Gastroesophageal sphincter (tissue), 4 donors: Measurements from ENCODE around the gene STAT2. TPM values are rescaled to one million over a fixed set of nuclear protein-coding genes. Genes with fewer than 3 reads are reported as not detected.

ENCODE experiments used
- ATAC-seq: fragments of 150-250 bp; one replicate; pipeline ENCODE4 v1.9.1; 2016; ENCODE audit warnings: mild to moderate bottlenecking, moderate library complexity
- H3K27ac ChIP-seq, 4 donors: fragments of 200-600 bp; sonication (generic) in 3 of 4; 1 replicate in 3 of 4; 2 replicates in 1 of 4; pipeline ENCODE4 v1.5.1; 2016 to 2019
- H3K27me3 ChIP-seq: fragments of 200-600 bp; sonication (generic); one replicate; pipeline ENCODE4 v1.5.1; 2019
- H3K36me3 ChIP-seq, 2 donors: fragments of 200-600 bp; sonication (generic); one replicate each; pipeline ENCODE4 v1.5.1; 2019; ENCODE audit warnings: control low read depth in 1 of 2
- H3K4me1 ChIP-seq, 3 donors: fragments of 200-600 bp; sonication (generic); 1 replicate in 2 of 3; 2 replicates in 1 of 3; pipeline ENCODE4 v1.5.1; 2016 to 2019; ENCODE audit warnings: control low read depth in 2 of 3
- H3K4me3 ChIP-seq, 2 donors: fragments of 200-600 bp; sonication (generic); one replicate each; pipeline ENCODE4 v1.5.1; 2019; ENCODE audit warnings: mild to moderate bottlenecking in 1 of 2, moderate library complexity in 1 of 2
- H3K9me3 ChIP-seq, 3 donors: fragments of 200-600 bp; sonication (generic); one replicate each; pipeline ENCODE4 v1.5.1; 2017 to 2019; ENCODE audit warnings: control low read depth in 2 of 3
- CTCF ChIP-seq, 4 experiments: fragments of 200-600 bp in 2 of 4; fragments of 450-650 bp in 2 of 4; sonication (generic) in 1 of 4; IDR thresholded peaks; one replicate each; pipeline ENCODE4 v1.5.1; 2017 to 2019; ENCODE audit warnings: antibody characterized with exemption in 4 of 4, mild to moderate bottlenecking in 2 of 4, moderate library complexity in 2 of 4
- EP300 ChIP-seq: sonication (generic); formaldehyde crosslinking; IDR thresholded peaks from one replicate; pipeline ENCODE4 v1.6.1; 2017; ENCODE audit warnings: antibody characterized with exemption, mild to moderate bottlenecking
- POLR2A ChIP-seq, 2 donors: fragments of 450-650 bp; IDR thresholded peaks; one replicate each; pipeline ENCODE4 v1.6.1; 2017; ENCODE audit warnings: antibody characterized with exemption in 2 of 2, mild to moderate bottlenecking in 2 of 2, moderate library complexity in 1 of 2
- POLR2AphosphoS5 ChIP-seq: sonication (generic); formaldehyde crosslinking; IDR thresholded peaks from one replicate; pipeline ENCODE4 v1.6.1; 2017; ENCODE audit warnings: antibody characterized with exemption
- WGBS, 2 donors: methylation state at CpG; one replicate each; pipeline ENCODE4 v1.1.5; 2018; ENCODE audit warnings: low coverage in 1 of 2; 5-methylcytosine and 5-hydroxymethylcytosine counted together
- total RNA-seq, 4 donors: library from RNA; depleted of rRNA; stranded (reverse); fragments of >200 nt; gene quantifications; one replicate each; pipeline ENCODE4 v1.1.0, GENCODE V29; 2016

Gene STAT2
- total RNA-seq, 4 donors from 2014 or later = 55.4 to 94.6 (median 82.7) TPM

GRCh38 chr12:56382611-56383010, 22.7 kb upstream of the STAT2 start:
- no peak for ATAC-seq
- Histone ChIP-seq H3K4me1 (no peaks in the 10 kb centered on the region), H3K36me3 (no peaks in the 10 kb centered on the region), H3K4me3 (no peak overlapping the region), H3K9me3 (no peaks in the 10 kb centered on the region), H3K27me3 (no peaks in the 10 kb centered on the region), H3K27ac (no peak overlapping the region)
- 86 to 100% methylated on average over 1 to 14 of the region's 16 CpGs for WGBS, 2 donors
- TF ChIP-seq POLR2A (IDR thresholded peaks at IDR 0.05) (no peak), CTCF (IDR thresholded peaks at IDR 0.05) (no peak), EP300 (no peak), POLR2AphosphoS5 (no peak)

- no peak for ATAC-seq
- no peaks in the 10 kb centered on the region for H3K4me1 ChIP-seq
- H3K36me3 ChIP-seq = no peaks in the 10 kb centered on the region
- no peaks in the 10 kb centered on the region for H3K27me3 ChIP-seq
- H3K27ac ChIP-seq = no peak overlapping the region
- no peak overlapping the region for H3K4me3 ChIP-seq
- 38% methylated on average over 1 of the region's 1 CpG; no CpG with 5 or more reads in 1 of the 2 donors for WGBS, 2 donors
- no peaks in the 10 kb centered on the region for H3K9me3 ChIP-seq
- TF ChIP-seq CTCF (IDR thresholded peaks at IDR 0.05) = no peak
Measured at GRCh38 chr12:56377989-56378316, 18.0 kb upstream of the STAT2 start.

- Histone ChIP-seq H3K27me3 (no peaks in the 10 kb centered on the region), H3K4me3 (no peak overlapping the region), H3K9me3 (no peaks in the 10 kb centered on the region), H3K27ac (no peak overlapping the region), H3K4me1 (no peaks in the 10 kb centered on the region), H3K36me3 (no peaks in the 10 kb centered on the region)
- 55 to 58% methylated on average over 2 to 4 of the region's 4 CpGs for WGBS, 2 donors
- ATAC-seq = no peak
- TF ChIP-seq CTCF (IDR thresholded peaks at IDR 0.05) (no peak), POLR2A (IDR thresholded peaks at IDR 0.05) (no peak), POLR2AphosphoS5 (no peak), EP300 (no peak)
Measured at GRCh38 chr12:56377310-56377988, 17.5 kb upstream of the STAT2 start.

GRCh38 chr12:56375598-56376434, 15.9 kb upstream of the STAT2 start:
- Histone ChIP-seq H3K27me3 (no peaks in the 10 kb centered on the region), H3K27ac (no peak overlapping the region), H3K9me3 (no peaks in the 10 kb centered on the region), H3K36me3 (no peaks in the 10 kb centered on the region), H3K4me1 (no peaks in the 10 kb centered on the region), H3K4me3 (no peak overlapping the region)
- TF ChIP-seq EP300 (no peak), POLR2AphosphoS5 (no peak), POLR2A (IDR thresholded peaks at IDR 0.05) (no peak), CTCF (IDR thresholded peaks at IDR 0.05) (no peak)
- WGBS, 2 donors = 56 to 69% methylated on average over 8 to 10 of the region's 11 CpGs
- no peak for ATAC-seq
